Activated CD4-positive, alpha-beta T cell treated with anti-CD3 and anti-CD28 coated beads for 1 hour (primary cell): ENCODE measurements around the gene SMIM35.
"Not testable (repeated sequence)": the region's sequence is repeated elsewhere in the genome, so short reads cannot be mapped to it uniquely, and the experiment has no call there.

Source experiments
- DNase-seq: peaks from one replicate; pipeline ENCODE4 v3.0.0-alpha.2; 2020

Gene SMIM35

DNA sequence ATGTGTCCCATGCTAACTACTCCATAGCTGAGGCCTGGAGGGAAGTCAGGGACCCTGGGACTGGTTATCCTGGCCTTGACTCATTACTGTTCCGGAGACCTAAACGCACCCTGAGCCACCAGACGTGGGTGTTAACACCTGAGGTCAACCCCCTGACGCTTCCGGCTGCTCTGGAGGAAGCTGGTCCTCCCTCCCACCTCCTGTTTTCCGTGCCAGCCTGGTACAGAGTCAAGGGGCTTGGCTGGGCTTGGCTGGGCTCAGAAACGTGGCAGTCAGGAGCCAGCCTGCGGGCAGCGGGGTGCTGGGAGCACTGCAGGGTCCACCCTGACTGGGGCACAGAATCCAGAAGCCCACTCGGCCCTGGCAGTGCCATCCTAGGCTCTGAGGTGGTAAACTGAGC, 7.3 kb downstream of the SMIM35 start:
- DNase-seq = no peak

DNA sequence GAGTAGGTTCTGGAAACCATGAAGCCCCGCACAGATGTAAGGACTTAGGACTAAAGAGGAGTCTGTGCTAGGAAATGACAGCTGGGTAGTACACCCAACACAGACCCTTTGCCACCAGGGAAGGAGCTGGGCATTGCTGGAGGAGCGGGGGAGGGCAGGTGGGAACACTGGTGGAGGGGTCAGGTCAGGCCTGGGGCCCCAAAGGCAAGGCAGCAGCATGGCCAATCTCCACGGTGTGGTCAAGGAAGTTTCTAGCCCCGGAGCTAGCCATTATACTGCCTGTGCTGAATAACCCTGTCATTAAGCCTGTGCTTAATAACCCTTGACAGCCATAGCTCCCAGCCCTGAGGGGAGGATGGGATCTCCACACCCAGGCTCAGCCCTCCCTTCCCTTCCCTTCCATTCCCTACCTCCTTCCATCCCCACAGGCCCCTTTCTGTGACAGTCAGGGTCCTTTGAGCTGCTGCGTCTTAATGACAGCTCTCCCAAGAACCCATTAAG, 7.8 kb downstream of the SMIM35 start:
- no peak for DNase-seq

DNA sequence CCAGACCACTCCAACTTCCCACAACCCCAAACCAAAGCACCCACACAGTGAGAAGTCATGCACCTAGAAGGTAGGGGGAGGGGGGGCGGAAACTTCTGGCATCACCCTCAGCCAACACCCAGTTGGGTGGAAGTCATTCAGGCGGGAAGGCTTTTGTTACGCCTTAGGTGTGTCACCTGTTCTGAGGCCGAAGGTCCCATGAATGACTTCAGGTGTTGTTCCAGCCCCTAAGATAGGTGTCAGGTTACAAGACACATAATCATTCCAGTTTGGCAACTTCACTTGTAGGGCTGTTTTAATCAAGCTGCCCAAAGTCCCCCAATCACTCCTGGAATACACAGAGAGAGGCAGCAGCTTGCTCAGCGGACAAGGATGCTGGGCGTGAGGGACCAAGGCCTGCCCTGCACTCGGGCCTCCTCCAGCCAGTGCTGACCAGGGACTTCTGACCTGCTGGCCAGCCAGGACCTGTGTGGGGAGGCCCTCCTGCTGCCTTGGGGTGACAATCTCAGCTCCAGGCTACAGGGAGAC, 9.9 kb downstream of the SMIM35 start, which contains the start of gene TMPRSS4:
Gene TMPRSS4, plus strand, starts transcription at position 325 of the 528 bp plus-strand sequence. CDS start 225 bp downstream, outside the sequence.
- no peak for DNase-seq

DNA sequence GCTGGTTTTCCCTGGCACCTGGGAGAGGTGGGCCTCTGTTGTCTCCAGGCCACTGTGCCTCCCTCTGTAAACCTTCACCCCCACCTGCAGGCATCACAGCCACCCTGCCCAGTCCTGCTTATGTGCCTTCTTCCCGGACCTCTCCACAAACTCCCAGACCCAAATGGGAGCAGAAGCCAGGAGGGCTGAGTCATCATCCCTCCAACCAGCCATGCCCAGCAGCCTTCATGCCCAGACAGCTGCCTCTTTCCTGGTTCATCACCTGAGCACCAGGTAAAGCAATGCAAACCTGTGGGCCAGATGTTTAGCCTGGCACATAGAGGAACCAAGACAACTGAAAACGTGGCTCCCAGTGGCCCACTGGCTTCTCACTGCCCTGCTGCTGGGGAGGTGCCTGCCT, 12.0 kb downstream of the SMIM35 start:
- DNase-seq = no peak

DNA sequence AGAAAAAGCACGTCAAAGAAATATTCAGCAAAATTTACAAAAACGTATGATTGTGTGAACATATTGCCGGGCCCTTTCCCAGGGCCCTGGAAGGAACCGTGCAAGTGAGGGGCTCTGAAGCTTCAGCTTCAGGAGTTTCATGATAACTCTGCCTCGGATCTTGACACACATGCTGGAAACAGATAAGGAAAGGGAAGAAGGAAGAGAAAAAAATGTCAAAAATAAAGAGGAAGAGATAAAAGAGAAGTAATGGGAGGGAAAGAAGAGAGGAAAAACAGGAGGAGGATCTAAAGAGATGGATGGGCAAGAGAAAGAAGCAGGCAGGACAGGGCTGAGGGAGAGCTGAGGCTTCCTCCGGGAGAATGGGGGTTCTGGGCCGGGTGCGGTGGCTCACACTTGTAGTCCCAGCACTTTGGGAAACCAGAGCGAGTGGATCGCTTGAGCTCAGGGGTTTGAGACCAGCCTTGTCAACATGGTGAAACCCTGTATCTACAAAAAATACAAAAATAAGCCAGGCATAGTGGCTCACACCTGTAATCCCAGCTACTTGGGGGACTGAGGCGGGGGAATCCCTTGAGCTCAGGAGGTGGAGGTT, 12.6 kb downstream of the SMIM35 start:
- no peak for DNase-seq

DNA sequence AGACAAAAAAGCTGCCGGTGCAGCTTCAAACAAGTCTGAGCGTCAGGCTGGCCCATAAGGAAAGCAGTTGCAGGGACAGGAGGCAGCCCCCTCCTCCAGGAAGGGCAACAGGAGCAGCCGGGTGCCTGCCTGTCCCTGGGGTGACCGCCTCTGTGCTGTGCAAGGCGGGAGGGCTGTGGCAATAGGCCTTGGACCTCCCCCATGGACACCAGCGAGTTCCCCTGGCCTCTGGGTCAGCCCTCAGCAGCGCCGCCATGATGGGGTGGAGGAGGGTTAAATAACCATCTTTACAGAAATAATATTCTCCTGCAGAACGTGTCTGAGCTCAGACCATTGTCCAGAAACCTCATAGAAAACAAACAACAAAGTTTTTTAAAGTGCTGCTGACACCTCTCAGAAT, 13.2 kb downstream of the SMIM35 start:
- DNase-seq = no peak

DNA sequence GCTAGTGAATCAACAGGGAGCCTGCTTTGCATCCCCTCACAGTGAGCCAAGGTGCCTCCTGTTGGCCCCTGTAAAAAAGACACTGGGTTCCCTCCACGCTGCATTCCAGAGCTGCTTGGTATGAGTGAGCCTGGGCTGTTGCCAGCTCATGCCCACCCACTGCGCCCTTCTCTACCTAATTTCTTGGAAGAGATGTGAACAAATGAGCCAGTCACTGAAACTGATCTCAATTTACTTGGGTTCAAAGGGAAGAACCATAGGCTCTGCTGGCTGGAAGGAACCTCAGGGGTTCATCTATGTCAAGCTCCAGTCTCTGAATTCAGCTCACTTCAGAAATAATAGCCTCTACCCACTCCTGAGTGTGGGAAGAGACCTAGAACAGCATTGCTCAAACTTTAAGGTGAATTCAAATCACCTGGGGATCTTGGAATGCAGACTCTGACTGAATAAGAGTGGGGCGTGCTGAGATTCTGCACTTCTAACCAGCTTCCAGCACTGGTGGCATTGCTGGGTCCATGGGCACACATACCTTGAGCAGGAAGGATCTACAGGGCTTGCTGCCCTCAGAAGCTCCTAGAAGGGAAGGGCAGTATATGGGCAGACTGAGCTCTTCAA, 15.2 kb downstream of the SMIM35 start:
- no peak for DNase-seq

DNA sequence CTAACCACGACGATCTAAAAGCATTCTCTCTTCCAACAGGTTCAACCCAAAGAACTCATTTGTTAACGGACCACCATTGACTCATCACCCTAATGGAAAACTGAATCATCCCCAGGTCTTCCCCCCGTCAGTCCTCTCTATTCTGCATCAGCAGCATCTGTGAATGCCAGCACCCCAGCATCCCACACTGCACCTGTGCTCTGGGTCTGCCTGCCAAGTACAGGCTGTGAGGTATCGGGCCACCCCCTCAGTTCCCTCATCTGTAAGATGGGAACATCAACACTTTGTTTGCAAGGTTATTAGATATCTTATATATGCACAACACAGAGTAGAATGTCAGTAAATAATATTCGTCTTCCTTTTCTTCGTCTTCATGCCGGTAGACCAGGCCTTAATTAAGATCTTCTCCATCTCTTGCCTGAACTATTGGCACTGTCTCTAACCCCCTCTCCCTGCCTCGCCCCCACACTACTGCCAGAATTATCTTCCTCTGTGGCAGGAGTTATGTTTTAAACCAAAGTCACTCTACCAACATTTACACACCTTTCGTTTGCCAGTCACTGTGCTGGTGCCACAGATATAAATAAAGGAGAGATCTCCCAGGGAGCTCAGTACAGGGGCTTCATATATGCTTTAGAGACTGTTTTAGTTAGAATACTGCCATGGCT, 17.7 kb downstream of the SMIM35 start:
- DNase-seq = no peak

DNA sequence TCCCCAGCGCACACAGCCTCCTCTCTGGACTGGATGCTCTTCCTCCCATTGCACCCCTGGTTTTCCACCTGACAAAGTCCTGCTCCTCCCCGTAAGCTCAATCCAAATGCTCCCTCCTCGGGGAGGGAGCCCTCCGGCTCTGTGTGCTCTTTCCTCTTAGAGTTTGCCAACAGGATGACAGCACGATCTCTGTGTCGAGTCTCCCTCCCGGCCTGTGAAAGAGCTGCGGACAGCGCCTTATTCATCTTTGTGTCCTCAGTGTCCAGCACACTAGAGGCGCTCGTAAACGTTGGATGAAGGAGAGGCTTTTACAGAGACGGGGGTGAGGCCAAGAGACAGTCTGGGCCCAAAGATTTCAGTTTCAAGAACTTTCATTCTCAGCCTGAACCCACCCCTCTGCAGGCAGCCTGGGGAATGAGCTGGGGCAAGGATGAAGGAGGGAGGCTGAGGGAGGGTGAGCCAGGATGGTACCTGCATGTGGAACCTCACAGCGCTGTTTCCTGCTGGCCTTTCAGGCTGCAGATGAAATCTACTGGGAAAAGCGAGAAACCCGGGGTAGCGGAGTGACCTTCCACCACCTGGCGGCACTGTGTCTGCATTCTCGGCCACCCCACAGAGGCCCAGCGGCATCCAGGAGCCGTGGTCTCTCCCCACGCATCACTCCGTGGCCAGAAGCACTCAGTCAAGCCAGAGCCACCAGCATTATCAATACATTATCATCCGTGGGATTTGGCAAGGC, 18.4 kb downstream of the SMIM35 start:
- DNase-seq = no peak

DNA sequence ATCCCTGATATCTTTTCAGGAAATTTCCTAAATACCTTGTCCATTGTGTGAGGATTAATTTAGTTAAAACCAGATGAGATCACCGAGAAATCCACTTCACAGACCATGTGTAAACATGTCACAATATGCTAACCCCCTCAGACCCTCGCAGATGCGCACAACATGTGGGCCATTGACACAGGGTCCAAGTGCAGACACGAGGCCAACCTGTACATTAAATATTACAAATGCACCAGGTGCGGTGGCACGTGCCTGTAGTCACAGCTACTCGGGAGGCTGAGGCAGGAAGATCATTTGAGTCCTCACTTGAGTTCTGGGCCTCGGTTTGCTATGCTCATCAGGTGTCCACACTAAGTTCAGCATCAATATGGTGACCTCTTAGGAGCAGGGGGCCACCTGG, 19.8 kb downstream of the SMIM35 start:
- no peak for DNase-seq

DNA sequence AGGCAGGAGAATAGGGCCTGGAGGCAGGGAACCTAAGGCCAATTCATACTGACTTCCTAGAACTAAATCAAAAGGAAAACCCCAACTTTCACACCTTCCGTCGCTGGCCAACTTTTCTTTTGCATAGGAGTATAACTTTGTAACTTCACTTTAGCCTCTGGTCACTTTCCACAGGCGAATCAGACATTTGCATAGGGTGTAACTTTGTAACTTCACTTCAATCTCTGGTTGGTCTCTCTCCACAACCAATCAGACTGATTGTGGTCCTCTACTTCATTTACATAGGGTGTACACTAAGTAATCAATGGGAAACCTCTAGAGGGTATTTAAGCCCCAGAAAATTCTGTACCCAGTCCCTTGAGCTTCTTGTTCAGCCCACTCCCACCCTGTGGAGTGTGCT, 21.4 kb downstream of the SMIM35 start:
- DNase-seq = no peak

DNA sequence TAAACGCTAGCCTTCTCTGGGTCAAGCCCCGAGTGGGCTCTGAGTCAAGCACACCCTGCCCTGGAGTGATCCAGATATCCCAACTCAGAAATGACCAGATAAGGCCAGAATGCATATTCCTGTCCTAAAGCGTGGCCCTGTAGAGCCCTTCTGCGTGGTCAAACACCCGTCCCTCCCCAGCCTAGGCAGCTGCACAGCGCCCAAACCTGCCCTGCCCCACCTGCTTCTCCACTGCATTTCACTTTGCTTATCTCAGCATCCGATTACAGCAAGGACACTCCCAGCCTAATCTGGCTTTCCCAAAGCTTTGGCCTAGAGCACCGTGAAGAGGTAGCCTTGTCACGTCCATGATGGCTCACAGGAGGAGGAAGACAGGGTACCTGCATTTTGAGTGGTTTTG, 21.8 kb downstream of the SMIM35 start:
- DNase-seq = no peak

DNA sequence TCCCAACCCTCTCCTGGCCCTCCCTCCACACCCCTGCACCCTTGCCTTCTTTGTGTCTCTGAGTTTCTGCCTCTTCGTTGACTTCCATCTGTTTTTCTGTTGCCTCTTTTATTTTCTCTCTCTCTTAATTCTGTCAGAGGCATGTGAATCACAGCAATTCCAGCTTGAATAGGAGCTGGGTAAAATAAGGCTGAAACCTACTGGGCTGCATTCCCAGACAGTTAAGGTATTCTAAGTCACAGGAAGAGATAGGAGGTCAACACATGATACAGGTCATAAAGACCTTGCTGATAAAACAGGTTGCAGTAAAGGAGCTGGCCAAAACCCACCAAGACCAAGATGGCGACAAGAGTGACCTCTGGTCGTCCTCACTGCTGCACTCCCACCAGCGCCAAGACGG, 24.1 kb downstream of the SMIM35 start:
- not testable (repeated sequence) for DNase-seq

DNA sequence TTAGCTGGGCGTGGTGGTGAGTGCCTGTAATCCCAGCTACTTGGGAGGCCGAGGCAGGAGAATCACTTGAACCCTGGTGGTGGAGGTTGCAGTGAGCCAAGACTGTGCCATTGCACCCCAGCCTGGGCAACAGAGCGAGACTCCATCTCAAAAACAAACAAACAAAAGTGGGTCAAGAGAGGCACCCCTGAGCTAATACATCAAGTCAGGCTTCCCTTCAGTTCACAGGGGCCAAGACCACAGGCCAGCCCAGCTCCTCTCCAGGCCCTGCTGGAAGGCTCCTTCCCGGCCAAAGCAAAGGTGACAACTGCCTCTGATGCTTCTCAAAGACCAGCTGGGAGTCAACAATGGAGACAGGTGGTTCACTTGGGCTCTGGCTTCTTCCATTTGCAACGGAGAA, 24.6 kb downstream of the SMIM35 start:
- DNase-seq = not testable (repeated sequence)

DNA sequence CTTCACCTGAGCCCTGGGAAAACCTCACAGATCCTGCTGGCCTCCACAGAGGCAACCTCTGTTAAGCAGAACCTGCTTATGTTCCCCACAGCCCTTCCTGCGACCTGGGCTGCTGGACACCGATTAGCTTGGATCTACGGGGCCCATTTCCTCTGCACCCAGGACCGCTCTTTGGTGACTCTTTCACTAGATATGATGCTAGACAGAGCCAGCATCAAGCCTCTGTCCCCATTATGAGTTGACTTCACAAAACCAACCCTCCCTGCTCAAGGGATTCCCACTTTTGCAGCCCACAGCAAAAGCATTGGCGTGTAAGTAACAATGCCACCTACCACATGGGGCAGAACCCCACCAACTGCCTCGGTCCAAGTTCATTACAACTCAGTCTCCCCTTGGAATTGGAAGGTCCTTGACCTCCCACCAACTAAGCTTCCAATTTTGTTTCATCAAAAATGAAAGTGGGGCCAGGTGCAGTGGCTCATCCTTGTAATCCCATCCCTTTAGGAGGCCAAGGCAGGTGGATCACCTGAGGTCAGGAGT, 25.1 kb downstream of the SMIM35 start:
- no peak for DNase-seq

DNA sequence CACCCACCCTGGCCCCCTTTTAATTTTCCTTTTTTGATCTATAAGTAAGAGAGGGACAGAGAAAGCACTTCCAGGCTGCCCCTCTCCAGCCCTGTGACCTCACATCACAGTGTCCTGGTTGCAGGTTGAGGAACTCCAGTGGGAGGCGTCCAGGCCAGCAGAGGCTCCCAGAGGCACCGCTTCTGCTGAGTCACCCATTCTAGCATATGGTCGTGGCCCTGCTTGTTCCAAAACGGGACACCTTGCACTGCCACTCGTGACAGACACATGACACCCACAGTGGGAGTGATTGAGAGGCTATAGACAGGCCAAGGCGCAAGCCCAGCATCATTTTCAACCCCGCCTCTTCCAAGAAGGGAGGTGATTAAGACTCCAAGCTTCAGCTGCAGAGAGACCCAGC, 25.9 kb downstream of the SMIM35 start:
- no peak for DNase-seq

DNA sequence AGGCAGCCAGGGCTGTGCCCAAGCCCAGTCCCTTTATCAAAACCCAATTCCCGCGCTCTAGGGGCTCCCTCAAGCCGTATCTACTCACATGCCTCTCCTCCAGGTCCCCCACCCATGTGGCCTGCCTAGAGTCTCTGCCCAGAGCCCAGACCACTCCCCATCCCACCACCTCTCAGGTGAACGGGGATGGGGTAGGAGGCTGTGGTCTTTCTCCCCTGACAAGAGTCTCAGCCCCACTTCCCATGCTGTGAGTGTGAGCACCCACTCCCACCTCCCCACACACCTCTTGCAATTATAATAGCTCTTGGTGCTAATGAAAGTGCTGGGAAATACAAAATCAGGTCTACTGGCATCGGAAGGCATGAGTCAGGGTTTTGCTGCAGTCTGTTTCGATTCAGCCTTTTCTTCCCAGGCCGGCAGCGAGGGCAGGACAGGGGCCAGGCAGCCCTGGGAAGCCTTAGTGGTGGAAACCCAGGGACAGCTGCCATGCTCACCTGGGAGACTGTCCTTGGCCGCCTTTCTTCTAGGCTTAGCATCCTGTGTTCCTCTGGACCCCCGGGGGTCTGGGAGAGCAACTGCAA, 26.6 kb downstream of the SMIM35 start:
- DNase-seq = no peak

DNA sequence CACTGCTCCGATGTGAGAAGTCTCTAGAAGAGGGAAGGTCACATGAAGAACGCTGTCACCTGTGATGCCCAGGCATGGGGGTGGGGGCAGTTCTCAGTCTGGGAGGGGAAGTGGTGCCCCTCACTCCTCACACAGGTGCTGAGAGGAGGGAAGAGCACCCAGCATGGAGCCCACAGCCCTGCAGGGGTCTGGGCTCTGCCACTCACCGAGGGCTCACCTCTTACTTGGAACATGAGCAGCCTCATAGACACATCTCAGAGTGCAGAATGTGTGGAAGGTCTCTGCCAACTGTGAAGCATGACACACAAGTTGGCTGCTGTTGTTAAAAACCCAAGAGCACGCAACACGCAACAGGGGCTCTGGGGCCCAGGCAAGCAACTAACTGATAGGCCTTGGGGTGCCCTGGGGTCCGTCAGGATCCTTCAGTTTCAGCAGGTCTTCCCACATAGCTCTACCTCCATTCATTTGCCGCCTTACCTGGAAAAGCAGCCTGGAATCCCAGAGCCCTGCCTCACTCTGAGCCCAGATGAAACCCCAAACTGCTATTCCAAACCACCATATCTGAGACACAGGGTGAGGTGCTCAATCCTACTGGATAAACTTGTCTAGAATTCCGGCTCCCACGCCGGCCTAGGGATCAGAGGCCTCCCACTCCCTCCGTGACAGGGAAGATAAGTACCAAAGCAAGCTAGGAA, 27.4 kb downstream of the SMIM35 start:
- no peak for DNase-seq

DNA sequence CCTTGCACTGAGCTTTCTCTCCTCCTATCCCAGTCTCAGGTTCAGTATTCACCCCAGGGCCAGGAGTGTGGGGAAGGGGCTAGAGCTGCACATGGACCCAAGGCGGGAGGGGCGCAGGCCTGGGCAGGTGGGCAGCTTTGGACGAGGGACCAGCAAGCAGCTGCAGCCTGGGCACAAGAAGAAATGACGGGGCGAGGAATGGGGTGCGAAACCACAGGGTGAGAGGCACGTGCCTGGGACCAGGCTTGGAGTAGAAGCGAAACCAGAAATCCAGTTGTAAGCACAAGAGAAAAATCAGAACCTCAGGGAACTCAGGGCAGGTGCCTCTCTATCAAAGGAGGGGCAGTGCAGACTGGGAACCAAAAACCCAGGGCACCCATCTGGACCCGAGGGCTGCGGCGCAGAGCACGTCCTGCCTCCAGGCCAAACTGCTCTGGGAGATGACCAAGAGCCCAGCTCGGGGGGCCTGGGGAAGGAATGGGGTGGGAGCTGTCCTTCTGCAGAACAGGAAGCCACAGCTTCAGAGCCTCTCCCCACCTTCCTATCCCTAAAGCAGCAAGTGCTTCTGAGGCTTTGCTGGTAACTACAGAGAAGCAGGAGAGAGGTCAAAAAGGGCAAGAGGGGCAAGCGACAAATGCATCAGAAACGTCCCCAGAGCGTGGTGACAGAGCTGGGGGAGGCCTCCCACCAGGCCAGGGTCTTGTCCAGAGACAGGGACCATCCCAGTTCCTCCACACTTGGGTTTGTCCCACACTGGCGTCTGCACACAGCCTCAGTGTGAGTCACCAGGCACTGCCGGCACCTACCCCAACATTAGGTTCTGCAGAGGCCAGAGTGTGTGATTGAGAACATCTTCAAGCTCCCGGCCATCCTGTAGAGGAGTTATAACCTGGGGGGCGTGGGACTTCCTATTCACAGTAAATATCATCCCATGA, 28.2 kb downstream of the SMIM35 start:
- no peak for DNase-seq

DNA sequence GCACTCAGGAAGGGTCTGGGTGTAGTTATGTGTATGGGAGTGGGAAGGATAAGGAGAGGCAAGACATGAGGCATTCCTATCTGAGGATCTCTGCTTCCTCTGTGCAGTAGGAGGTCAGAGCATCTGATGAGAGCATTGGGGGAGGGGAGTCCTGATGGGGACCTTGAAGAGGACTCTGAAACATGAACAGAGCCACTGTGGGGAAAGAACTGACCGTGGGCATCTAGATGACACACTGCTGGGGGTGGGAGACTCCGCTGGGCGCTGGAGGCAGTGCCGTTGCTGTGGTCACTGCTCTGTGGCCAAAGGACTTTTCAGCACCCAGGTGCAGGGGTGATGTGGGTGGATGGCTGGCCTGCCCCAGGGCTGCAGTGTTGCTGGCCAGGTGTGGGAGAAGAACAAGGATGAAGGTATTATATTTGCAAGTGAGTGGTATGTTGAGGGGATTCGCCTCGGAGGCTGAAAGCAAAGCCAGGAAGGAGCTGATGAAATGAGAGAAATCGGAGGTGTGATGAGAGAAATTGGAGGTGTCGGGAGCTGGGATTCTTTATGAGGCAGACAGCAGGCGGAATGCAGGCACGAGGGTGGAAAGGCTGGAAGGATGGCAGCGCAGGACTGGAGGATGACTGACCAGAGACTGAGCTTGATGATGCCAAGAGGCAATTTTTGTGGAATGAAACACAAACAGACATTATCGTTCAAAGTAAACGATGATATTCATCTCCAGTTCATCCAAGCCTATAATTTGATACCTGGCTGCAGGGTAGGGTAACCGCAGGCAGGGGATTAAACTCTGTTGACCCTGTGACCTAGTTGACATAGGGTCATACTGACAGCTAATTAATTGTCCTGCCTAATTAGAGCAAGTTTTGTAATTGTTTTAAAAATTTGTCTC, 29.3 kb downstream of the SMIM35 start:
- no peak for DNase-seq
